Measurements from ENCODE around the gene RCOR2. TPM values are rescaled to one million over a fixed set of nuclear protein-coding genes. Genes with fewer than 3 reads are reported as not detected.

The RCOR2 gene
- total and polyA plus RNA-seq, 2 of the 13 experiments (the other 11 are each of a cell fraction or from before 2014, with no cell fraction given), result 8.3 to 8.5 TPM

GRCh38 chr11:63944987-63945386 is 28.0 kb upstream of the RCOR2 start (continued):
- TF ChIP-seq ZNF280B (CRISPR knock-in tag; IDR thresholded peaks at IDR 0.05; ENCODE audit: borderline replicate concordance), result 0 out of 2 replicates have a peak, but pooled peaks have one; percentile 25
- TF ChIP-seq ZNF777 (CRISPR knock-in tag; IDR thresholded peaks at IDR 0.05), result no peak
- TF ChIP-seq ZMYM2 (CRISPR knock-in tag; IDR thresholded peaks at IDR 0.05), result no peak
- no peak for TF ChIP-seq IKZF5 (CRISPR knock-in tag; IDR thresholded peaks at IDR 0.05)
- TF ChIP-seq AHDC1 (CRISPR knock-in tag; IDR thresholded peaks at IDR 0.05; ENCODE audit: borderline replicate concordance), result no peak
- no peak for TF ChIP-seq ZNF281 (CRISPR knock-in tag; IDR thresholded peaks at IDR 0.05; ENCODE audit: borderline replicate concordance)
- TF ChIP-seq ZBTB40 (IDR thresholded peaks at IDR 0.05), result no peak
- TF ChIP-seq ZBTB40 (CRISPR knock-in tag; IDR thresholded peaks at IDR 0.05), result peak; percentile 50; the same call in 1 of the 2 replicates

Data from HepG2 (cell line).